ENCODE data around the gene ZNF460.

Gene ZNF460

DNA sequence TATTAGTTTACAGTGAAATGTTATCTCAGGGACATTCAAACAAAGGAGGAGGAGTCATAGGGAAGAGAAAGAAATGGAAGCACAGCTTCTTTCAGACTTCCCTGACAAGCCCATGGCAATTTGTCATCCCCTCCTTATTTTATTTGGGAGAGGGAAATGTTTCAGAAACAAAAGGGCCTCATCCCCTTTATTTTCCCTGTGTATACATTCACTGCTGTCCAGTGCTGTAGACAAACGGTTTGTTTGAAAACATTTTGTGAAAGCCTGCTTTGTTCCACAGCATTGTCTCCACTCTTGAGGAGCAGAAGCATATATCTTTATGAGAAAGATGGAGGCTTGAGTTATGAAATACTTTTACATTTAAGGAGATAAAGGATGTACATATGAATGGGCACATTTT is 12.3 kb downstream of the ZNF460 start:
- Histone ChIP-seq H3K36me3 (ENCODE audit: low read length) (peaks cover 79% of the 10 kb centered on the region), H3K4me3 (ENCODE audit: insufficient read depth, low read length, poor library complexity, severe bottlenecking) (no peak overlapping the region)

DNA sequence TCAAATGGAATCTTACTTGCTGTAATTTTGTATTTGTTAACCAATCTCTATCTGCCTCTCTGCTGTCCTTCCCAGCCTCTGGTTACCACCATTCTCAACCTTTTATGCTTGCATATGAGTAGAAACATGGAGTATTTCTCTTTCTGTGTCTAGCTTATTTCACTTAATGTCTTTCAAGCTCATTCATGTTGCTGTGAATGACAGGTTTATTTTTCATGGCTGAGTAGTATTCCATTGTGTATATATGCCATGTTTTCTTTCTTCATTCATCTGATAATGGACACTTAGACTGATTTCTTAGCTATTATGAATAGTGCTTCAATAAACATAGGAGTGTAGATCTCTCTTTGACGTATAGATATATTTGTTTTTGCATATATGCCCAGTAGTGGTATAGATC is 13.4 kb downstream of the ZNF460 start:
- H3F3A ChIP-seq (ENCODE audit: insufficient read depth): no peaks in the 10 kb centered on the region
- TF ChIP-seq, protein P1, sequence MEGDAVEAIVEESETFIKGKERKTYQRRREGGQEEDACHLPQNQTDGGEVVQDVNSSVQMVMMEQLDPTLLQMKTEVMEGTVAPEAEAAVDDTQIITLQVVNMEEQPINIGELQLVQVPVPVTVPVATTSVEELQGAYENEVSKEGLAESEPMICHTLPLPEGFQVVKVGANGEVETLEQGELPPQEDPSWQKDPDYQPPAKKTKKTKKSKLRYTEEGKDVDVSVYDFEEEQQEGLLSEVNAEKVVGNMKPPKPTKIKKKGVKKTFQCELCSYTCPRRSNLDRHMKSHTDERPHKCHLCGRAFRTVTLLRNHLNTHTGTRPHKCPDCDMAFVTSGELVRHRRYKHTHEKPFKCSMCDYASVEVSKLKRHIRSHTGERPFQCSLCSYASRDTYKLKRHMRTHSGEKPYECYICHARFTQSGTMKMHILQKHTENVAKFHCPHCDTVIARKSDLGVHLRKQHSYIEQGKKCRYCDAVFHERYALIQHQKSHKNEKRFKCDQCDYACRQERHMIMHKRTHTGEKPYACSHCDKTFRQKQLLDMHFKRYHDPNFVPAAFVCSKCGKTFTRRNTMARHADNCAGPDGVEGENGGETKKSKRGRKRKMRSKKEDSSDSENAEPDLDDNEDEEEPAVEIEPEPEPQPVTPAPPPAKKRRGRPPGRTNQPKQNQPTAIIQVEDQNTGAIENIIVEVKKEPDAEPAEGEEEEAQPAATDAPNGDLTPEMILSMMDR (IDR thresholded peaks at IDR 0.05; ENCODE audit: insufficient read depth, low read length, poor library complexity, severe bottlenecking): no peak
- TF ChIP-seq EZH2phosphoT487 (conservative IDR thresholded peaks at IDR 0.05; ENCODE audit: low read length): no peak
- H3K9me2 ChIP-seq (replicated peaks; ENCODE audit: insufficient read depth, low read length): no peaks in the 10 kb centered on the region
- no peak overlapping the region for H3K27ac ChIP-seq (ENCODE audit: low read depth, low read length)
- peaks cover 13% of the 10 kb centered on the region; the same call in 1 of the 2 replicates for H4K20me1 ChIP-seq (ENCODE audit: low read depth, low read length)
- no peak overlapping the region for H3K4me3 ChIP-seq (ENCODE audit: insufficient read depth, low read length, poor library complexity, severe bottlenecking)
- H3K9me3 ChIP-seq (ENCODE audit: insufficient read depth, low read length): no peaks in the 10 kb centered on the region
- no peak overlapping the region for H3K4me2 ChIP-seq (ENCODE audit: low read depth, low read length, poor library complexity, severe bottlenecking)
- no peak overlapping the region for H2AFZ ChIP-seq (ENCODE audit: low read depth, low read length, severe bottlenecking)
- H3K79me2 ChIP-seq (ENCODE audit: insufficient read depth, low read length): peaks cover 80% of the 10 kb centered on the region
- peaks cover 74% of the 10 kb centered on the region for H3K36me3 ChIP-seq (ENCODE audit: low read length)
- H3K9ac ChIP-seq (ENCODE audit: low read length): no peak overlapping the region
- no peaks in the 10 kb centered on the region for H3K27me3 ChIP-seq (ENCODE audit: low read length)

More for the DNA sequence above, 12.3 kb downstream of the ZNF460 start:
- no peak overlapping the region for H3K9ac ChIP-seq (ENCODE audit: low read length)
- TF ChIP-seq, protein P1 (IDR thresholded peaks at IDR 0.05; ENCODE audit: insufficient read depth, low read length, poor library complexity, severe bottlenecking): no peak
- TF ChIP-seq EZH2phosphoT487 (conservative IDR thresholded peaks at IDR 0.05; ENCODE audit: low read length): no peak
- no peak overlapping the region for H3K4me2 ChIP-seq (ENCODE audit: low read depth, low read length, poor library complexity, severe bottlenecking)
- H2AFZ ChIP-seq (ENCODE audit: low read depth, low read length, severe bottlenecking): no peak overlapping the region
- peaks cover 13% of the 10 kb centered on the region; the same call in 1 of the 2 replicates for H4K20me1 ChIP-seq (ENCODE audit: low read depth, low read length)
- H3K27me3 ChIP-seq (ENCODE audit: low read length): no peaks in the 10 kb centered on the region
- no peaks in the 10 kb centered on the region for H3K9me3 ChIP-seq (ENCODE audit: insufficient read depth, low read length)
- no peaks in the 10 kb centered on the region for H3K9me2 ChIP-seq (replicated peaks; ENCODE audit: insufficient read depth, low read length)
- no peak overlapping the region for H3K27ac ChIP-seq (ENCODE audit: low read depth, low read length)
- peaks cover 79% of the 10 kb centered on the region for H3K79me2 ChIP-seq (ENCODE audit: insufficient read depth, low read length)
- H3F3A ChIP-seq (ENCODE audit: insufficient read depth): no peaks in the 10 kb centered on the region

DNA sequence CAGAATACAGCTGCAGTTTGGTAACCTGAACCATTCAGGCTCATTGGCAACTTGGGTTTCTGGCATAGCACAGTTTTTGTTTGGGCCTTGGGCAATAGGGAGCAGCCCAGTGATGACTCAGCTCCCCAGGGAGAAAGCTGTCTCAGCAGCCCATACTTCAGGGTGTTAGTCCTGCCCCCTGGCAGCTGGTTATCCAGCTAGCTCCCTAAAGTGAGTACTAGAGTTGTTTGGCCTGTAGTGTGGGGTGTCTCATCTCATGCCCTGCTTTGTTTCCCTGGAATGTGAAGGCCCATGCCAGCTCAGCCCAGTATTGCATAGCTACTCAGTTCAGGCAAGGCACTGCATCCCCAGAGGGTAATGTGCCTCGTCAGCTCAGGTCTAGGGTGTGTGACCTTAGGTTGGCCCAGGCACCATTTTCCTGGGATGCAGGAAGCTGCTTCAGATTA is 21.8 kb downstream of the ZNF460 start:
- H3K9ac ChIP-seq (ENCODE audit: low read length): no peak overlapping the region
- no peak overlapping the region for H3K27ac ChIP-seq (ENCODE audit: low read depth, low read length)
- peaks cover 40% of the 10 kb centered on the region for H3K79me2 ChIP-seq (ENCODE audit: insufficient read depth, low read length)
- H4K20me1 ChIP-seq (ENCODE audit: low read depth, low read length): peaks cover 6% of the 10 kb centered on the region; the same call in 1 of the 2 replicates
- H3K4me3 ChIP-seq (ENCODE audit: insufficient read depth, low read length, poor library complexity, severe bottlenecking): no peak overlapping the region
- H3K9me3 ChIP-seq (ENCODE audit: insufficient read depth, low read length): no peaks in the 10 kb centered on the region
- H3K36me3 ChIP-seq (ENCODE audit: low read length): peaks cover 16% of the 10 kb centered on the region; the same call in 1 of the 2 replicates
- H3K9me2 ChIP-seq (replicated peaks; ENCODE audit: insufficient read depth, low read length): no peaks in the 10 kb centered on the region
- no peak overlapping the region for H2AFZ ChIP-seq (ENCODE audit: low read depth, low read length, severe bottlenecking)
- H3K27me3 ChIP-seq (ENCODE audit: low read length): no peaks in the 10 kb centered on the region
- no peak for TF ChIP-seq EZH2phosphoT487 (conservative IDR thresholded peaks at IDR 0.05; ENCODE audit: low read length)
- TF ChIP-seq, protein P1 (IDR thresholded peaks at IDR 0.05; ENCODE audit: insufficient read depth, low read length, poor library complexity, severe bottlenecking): no peak
- peaks cover 11% of the 10 kb centered on the region; the same call in 1 of the 2 replicates for H3F3A ChIP-seq (ENCODE audit: insufficient read depth)
- no peak overlapping the region for H3K4me2 ChIP-seq (ENCODE audit: low read depth, low read length, poor library complexity, severe bottlenecking)
